ENCODE data around the gene PSMG2.

GRCh38 chr18:12766986-12767433, 64.2 kb downstream of the PSMG2 start:
- TF ChIP-seq TAF1 (IDR thresholded peaks at IDR 0.05; ENCODE audit: control insufficient read depth, extremely low read depth, insufficient read depth, low read length, severe bottlenecking) (no peak), CTCF (IDR thresholded peaks at IDR 0.05 in 2 of 3, conservative IDR thresholded peaks at IDR 0.05 in 1 of 3; ENCODE audit: insufficient read depth in 2 of 3, low read depth in 1 of 3, low read length in 3 of 3) (peak; percentile 74 to 76 (median 75)), HMBOX1 (IDR thresholded peaks at IDR 0.05) (no peak), ZBTB7A (IDR thresholded peaks at IDR 0.05; ENCODE audit: borderline replicate concordance, control insufficient read depth, low read depth, low read length) (no peak), SP2 (IDR thresholded peaks at IDR 0.05; ENCODE audit: extremely low read depth, low read depth, low read length, poor library complexity, severe bottlenecking) (no peak), MAFF (IDR thresholded peaks at IDR 0.05; ENCODE audit: low read length) (no peak), TOE1 (IDR thresholded peaks at IDR 0.05; ENCODE audit: borderline replicate concordance) (peak; percentile 51; the same call in 1 of the 2 replicates), TOE1 (CRISPR knock-in tag; IDR thresholded peaks at IDR 0.05; ENCODE audit: borderline replicate concordance, low read depth) (no peak), GTF2E2 (tag; IDR thresholded peaks at IDR 0.05) (no peak), MAFK (IDR thresholded peaks at IDR 0.05; ENCODE audit: low read length) (no peak), NRF1 (conservative IDR thresholded peaks at IDR 0.05 in 1 of 2, IDR thresholded peaks at IDR 0.05 in 1 of 2) (peak; percentile 11 to 18; a peak in 1 of 4 replicates), HBP1 (CRISPR knock-in tag; IDR thresholded peaks at IDR 0.05) (no peak), ZNF609 (CRISPR knock-in tag; IDR thresholded peaks at IDR 0.05; ENCODE audit: borderline replicate concordance) (no peak), CBX3 (IDR thresholded peaks at IDR 0.05; ENCODE audit: borderline replicate concordance in 1 of 2, low read length in 2 of 2) (no peak)

Data from K562 (cell line).